Globus pallidus (tissue), 1 donor: Measurements from ENCODE around the gene ST8SIA6.

Experiments used
- DNase-seq: peaks from one replicate; pipeline ENCODE4 v3.0.0-alpha.2; 2015; ENCODE audit warnings: low spot score

Gene ST8SIA6

DNA sequence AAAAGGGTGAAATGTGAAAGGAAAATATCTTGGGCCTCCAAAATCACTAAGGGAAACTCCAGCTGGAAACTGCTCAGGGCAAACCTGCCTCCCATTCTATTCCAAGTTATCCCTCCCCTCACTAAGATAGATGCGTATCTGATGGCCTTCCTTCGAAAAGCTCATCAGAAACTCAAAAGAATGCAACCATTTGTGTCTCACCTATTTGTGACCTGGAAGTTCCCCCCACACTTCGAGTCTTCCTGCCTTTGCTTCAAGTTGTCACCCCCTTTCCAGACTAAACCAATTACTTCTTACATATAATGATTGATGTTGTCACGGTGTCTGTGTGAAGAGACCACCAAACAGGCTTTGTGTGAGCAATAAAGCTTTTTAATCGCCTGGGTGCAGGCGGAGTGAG is 69.3 kb downstream of the ST8SIA6 start:
- no peak for DNase-seq

DNA sequence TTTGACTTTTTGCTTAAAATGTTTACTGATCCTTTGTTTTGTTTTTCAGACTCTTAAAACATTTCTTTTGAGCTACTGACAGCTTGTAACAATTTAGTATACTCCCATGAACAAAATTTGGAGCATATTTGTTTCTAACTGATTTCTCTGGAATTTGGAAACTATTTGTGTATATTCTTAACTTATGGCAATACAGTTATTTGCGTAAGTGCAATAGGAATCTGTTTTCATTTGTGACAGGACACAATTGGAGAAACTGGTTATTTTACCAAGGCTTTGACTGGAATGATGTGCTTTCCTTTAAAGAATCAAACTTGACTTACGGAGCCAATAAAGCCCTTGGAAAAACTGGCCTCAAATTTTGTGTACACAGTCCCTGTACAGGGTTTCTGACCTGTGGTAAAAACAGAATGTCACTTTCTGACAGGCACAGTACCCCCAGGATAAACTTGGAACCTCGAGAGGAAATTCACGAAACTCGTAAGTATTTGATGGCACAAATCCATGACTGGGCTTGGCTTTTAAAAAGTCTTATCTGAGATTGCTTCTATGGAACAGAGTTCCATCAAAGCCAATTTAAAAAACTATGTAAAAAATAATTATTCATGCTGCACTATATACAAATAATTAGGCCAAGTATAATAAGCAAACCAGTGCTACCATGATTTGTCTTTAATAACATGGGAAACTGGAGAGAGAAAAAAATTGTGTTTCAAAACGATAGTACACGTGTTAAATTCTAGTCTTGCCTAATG is 70.4 kb downstream of the ST8SIA6 start:
- DNase-seq, result no peak

DNA sequence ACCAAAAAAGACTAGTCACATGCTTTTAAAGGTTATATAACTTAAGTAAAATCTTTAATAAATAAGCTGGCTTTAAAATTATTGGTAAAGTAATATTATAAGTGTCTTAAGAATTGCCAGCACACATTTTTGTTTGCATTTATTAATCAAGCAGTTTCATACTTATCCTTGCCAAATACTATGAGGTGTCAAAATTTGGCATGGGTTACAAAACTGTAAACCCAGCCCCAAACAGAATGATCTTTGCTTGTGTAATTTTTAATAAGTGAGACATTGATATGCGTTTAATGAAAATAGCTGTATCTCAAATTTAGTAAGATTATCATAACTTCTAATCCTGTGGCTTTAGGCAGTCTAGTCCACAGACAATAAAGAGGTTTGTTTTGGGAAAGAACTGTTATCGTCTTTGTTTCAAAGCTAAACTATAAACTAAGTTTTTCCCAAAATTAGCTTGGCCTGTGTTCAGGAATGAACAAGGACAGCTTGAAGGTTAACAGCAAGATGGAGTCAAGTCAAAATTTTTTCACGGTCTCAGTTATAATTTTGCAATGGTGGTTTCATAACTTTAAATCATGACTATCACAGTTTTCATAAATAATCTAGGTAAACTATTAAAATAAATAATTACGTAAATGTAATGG is 72.8 kb downstream of the ST8SIA6 start:
- DNase-seq, result no peak

GRCh38 chr10:17380888-17381287 is 73.5 kb downstream of the ST8SIA6 start:
- no peak for DNase-seq

GRCh38 chr10:17380016-17380415 is 74.4 kb downstream of the ST8SIA6 start:
- DNase-seq, result no peak

DNA sequence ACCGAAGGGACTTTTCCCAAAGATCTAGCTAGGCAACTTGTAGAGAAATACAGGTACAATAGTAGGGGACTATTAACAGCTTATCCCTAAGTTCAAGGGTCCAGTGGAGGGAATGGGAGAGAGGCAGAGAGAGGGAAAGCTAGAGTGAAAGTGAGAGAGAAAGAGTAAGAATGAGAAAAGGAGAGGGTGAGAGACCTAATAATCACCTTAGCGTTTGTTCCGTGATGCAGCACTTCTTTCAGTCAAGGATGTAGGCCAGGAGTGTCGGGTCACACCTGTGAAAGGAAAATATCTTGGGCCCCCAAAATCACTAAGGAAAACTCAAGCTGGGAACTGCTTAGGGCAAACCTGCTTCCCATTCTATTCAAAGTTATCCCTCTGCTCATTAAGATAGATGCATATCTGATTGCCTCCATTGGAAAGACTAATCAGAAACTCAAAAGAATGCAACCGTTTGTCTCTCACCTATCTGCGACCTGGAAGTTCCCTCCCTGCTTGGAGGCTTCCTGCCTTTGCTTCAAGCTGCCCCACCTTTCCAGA is 75.2 kb downstream of the ST8SIA6 start:
- no peak for DNase-seq

GRCh38 chr10:17375936-17376584 is 78.3 kb downstream of the ST8SIA6 start:
- DNase-seq, result no peak

- DNase-seq, result no peak
These were observed 85.6 kb downstream of the ST8SIA6 start for GRCh38 chr10:17368708-17369272.

DNA sequence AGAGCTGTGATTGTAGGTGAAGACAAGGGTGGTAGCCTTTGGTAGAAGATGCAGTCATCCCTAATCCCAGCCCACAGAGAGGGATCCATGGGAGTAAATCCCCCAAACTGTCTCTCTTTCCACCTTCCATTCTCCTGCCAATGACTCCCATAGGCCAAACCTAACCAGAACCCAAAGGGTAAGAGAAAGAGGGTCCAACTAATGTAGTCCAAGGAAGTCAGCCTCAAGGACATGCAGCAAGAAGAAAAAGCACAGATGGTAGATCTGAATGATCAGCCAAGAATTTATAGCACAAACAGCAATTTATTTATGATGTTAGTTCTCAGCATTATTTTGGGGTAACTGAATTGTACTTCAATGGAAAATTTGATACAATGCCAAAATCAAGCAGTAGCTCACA is 87.7 kb downstream of the ST8SIA6 start:
- no peak for DNase-seq

- DNase-seq, result no peak
These were observed 89.0 kb downstream of the ST8SIA6 start for GRCh38 chr10:17365402-17365801.

DNA sequence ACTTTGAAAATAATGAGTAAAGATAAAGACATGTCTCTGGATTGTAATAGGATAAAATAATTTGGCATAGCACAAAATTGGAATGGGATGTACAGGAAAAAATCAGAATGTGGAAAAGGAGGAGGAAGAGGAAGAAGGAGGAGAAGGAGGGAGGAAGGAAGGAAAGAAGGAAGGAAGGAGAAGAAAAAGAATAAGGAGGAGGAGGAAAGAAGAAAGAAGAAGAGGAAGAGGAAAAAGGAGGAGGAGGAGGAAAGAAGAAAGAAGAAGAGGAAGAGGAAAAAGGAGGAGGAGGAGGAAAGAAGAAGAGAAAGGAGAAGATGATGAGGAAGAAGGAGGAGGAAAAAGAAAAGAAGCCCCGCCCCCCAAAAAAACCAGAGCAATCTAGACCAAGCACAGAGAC is 95.9 kb downstream of the ST8SIA6 start:
- no peak for DNase-seq

DNA sequence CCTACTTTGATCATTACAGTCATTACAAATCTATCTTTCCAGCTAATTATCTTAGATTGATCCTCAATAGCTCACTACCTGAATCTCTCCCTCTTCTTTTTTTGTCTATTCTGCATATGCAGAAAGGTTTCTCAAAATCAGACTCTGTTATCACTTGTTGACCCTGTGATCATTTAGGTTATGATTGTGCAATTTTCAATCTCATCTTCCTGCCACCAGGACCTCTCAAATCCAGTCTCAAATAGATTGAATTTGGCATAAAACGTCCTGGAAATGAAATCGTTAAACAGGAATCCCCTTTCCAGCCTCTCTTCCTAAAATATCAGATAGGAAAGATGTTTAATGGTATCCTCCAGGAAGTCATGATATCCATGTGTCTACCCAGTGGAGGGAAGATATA is 96.6 kb downstream of the ST8SIA6 start:
- no peak for DNase-seq

DNA sequence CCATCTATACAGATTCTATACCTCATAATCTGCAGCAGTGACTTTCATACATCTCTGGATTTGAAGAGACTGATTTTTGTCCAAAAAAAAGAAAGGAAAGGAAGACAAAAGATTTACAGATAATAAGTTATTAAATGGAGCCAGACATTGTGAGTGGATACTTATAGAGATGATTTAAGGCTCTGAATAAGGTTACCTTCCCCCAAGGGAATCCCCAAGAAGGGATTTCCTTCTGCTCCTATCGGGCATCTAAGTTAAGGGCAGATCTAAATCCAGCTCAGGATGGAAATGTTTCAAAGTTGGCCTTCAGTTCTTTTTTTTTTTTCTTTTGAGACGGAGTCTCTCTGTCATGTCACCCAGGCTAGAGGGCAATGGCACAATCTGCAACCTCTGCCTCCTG is 97.6 kb downstream of the ST8SIA6 start:
- no peak for DNase-seq

DNA sequence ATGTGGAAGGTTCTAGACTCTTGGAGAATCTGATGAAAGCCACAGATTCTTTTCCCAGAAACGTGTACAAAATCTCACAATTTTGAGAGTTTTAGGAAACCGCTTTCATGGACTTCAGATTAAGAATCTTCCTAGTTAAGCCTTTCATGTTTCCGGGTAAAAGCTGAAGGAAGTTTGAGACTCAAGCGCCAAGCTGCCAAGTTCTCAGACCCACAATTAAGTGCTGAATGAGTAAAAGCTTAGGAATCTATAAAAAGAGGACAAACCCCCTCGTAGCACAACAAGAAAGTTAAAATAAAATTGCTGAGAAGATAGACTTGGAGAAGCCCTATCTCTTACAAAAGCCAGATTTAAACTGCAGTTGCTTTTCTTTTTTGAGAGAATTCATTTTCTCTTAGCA is 99.6 kb downstream of the ST8SIA6 start:
- DNase-seq, result no peak

DNA sequence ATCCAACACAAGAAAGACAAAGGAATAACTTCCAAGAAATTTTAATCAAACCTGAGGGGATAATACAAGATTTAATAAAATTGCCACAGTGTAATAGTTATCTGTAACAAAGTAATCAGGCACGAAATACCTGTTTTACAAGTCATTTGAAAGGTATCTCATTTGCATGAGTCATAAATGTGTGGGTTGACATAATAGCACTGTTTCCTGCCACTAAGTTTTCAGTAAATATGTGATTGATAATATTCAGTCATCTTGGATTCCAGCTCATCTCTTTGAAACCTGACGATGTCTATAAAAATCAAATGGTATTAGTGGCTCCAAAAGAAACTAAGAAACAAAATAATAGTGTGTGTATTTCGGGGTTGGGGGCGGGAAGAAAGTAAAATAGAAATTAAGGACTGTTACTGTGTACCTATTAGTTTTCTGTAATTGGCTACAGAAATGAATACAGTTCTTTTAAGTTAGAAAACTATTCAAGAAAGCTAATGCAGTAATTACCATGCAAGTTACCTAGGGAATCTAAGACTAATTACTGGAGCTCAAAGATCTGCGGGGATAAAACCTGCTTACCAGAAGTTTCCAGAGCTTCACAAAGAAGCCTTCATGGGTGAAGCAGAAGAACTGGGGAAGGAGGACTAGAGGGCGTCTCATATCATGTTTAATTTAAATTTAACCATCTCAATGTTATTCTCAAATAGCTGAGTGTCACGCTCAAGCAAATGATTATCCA is 100.7 kb downstream of the ST8SIA6 start:
- no peak for DNase-seq

DNA sequence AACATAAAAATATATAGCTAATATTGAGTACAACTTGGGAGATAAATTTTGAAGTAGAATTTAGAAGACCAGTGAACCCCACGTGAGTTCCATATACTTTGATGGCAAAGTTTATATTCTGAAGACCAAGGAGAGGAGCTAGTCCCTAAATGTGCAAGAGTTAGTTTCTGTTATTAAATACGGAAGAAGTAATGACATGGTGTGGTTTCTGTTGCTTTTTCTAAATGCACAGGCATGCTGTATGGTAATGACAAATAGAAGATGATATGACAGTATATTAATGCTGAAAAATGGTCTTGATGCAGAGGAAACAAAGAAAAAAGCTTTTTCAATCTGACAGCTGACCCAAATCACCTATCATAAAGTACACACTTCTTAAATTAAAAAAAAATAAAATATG is 101.8 kb downstream of the ST8SIA6 start:
- DNase-seq, result no peak

DNA sequence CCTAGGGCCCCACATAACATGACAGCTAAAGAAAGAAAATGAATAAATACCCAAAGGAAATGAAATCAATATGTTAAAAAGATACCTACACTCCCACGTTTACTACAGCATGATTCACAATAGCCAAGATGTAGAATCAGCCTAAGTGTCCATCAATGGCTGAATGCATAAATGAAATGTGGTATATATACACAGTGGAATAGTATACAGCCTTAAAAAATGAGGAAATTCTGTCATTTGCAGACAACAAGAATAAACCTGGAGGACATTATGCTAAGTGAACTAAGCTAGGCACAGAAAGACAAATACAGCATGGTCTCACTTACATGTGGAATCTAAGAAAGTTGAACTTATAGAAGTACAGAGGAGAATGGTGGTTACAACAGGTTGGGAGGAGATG is 102.9 kb downstream of the ST8SIA6 start:
- no peak for DNase-seq

DNA sequence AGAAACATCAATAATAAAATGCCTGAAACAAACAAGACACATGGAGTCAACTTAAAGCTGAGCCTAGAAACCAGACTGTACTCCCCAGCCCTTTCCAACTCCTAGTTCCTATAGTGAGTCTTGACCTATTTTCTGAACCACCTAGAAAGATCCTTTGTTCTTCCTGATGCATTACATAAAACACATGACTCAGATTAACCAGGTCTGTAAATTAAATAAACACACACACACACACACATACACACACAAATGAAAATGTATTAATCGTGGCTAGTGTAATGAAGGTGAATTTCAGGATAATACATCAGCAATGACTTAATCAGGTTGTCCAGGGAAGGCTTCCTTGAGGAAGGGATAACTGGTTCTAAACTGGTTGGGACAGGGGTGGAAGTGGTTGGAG is 104.7 kb downstream of the ST8SIA6 start:
- no peak for DNase-seq

DNA sequence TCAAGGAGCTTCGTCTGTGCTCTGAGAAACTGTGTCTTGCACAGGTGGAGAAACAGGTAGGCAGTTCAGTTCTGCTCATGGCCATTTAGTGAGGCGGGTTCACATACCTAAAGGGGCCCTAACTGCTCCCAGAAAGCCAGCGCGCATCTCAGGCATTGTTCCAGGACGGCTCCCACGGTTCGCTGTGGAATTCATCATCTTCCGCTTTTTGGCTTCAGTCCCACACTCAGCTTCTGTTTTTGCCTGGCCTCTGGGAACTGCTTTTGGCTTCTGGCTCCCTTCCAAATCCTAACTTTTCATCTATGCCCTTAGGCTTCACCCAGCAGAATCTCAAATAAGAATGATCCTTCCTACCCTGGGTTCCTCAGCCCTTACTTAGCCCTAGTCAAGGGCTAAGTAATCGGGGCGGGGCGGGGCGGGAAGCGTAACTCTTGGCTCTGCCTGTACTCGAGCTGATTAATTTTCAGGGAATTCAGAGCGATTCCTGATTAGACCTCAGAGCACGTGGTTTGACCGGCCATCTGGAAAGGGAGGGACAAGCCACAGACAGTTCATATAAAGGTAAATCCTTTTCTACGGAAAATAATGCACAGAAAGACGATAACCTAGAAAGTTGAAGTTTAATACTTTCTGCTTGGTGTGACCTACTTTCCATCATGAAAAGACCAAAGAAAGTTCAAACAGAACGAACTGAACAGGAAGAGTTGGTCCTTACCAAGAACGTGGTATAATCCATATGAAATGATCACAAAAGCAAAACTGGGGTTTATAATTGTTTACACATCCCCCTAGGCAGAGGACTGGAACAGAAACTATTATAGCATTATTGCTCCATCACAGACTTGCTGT is 105.7 kb downstream of the ST8SIA6 start:
- peak; percentile 3 for DNase-seq

DNA sequence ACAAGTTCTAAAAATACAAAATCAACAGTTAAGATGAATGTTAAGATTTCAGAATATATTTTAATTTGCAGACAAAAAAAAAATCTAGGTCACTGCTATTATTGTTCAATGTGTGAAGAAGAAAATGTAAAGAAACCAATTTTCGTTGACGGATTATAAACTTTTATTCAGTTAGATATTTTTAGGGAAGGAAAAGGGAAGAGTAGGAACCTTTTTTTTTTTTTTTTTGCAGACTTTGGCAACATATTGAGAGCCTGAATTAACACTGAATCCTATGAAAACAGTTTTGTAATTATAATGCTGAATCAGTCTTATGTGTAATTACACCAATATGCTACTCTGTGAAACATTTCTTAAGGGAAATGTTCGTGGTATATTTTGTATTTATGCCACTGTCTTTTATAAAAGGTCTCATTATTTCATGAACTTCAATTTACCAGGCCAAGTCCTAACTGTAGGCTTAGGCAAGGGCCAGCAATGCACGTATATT is 106.3 kb downstream of the ST8SIA6 start:
- no peak for DNase-seq

GRCh38 chr10:17344206-17344605 is 110.2 kb downstream of the ST8SIA6 start:
- DNase-seq, result no peak
